Ovary (tissue), 9 donors: ENCODE results near the gene MICALL2. TPM values are rescaled to one million over a fixed set of nuclear protein-coding genes. Genes with fewer than 3 reads are reported as not detected.

Source experiments
- DNase-seq, 5 donors: peaks; one replicate each; pipeline ENCODE4 v3.0.0-alpha.2; 2019 to 2020
- H3K27ac ChIP-seq, 2 donors: fragments of 200-600 bp; one replicate each; pipeline versions ENCODE4 v1.5.1 to v1.8.0; 2019 to 2022
- H3K27me3 ChIP-seq: fragments of 200-600 bp; one replicate; pipeline ENCODE4 v1.8.0; 2022
- H3K36me3 ChIP-seq: fragments of 200-600 bp; sonication (generic); one replicate; pipeline ENCODE4 v1.5.1; 2019
- H3K4me1 ChIP-seq: one replicate; pipeline ENCODE4 v1.8.1; 2013; ENCODE audit warnings: mild to moderate bottlenecking, moderate library complexity; ENCODE audit not compliant: insufficient read depth
- H3K4me3 ChIP-seq: fragments of 200-600 bp; sonication (generic); one replicate; pipeline ENCODE4 v1.5.1; 2017
- H3K9me3 ChIP-seq, 2 donors: fragments of 200-600 bp in 1 of 2; sonication (generic) in 1 of 2; one replicate each; pipeline versions ENCODE4 v1.5.1 to v1.8.1; 2013 to 2019; ENCODE audit warnings: mild to moderate bottlenecking in 1 of 2, moderate library complexity in 1 of 2
- EP300 ChIP-seq: sonication (generic); formaldehyde crosslinking; IDR thresholded peaks from one replicate; pipeline ENCODE4 v1.6.1; 2017; ENCODE audit warnings: antibody characterized with exemption
- POLR2A ChIP-seq: fragments of 450-650 bp; IDR thresholded peaks from one replicate; pipeline ENCODE4 v1.6.1; 2017; ENCODE audit warnings: antibody characterized with exemption, mild to moderate bottlenecking, moderate library complexity
- WGBS, 3 donors: extraction: QIAGEN DNeasy Blood & Tissue Kit in 1 of 3; methylation state at CpG; one replicate each; pipeline versions ENCODE4 v1.1.5 to v1.1.7; 2013 to 2017; 5-methylcytosine and 5-hydroxymethylcytosine counted together
- intact Hi-C, 4 donors: fragments of 100-400 bp; cut with DNase I; formaldehyde crosslinking; loops; one replicate each; pipeline versions ENCODE4 v1.11.0 to v1.15.1; 2022 to 2023
- polyA plus RNA-seq, 2 donors: library from polyadenylated mRNA; stranded (reverse); fragments of 200-250 nt in 1 of 2; fragments of 350-450 nt in 1 of 2; fragmentation: Illumina TruSeq in 1 of 2; extraction: RNeasy Lipid Tissue Mini Kit (QIAGEN cat#74804) in 1 of 2; gene quantifications; one replicate each; pipeline ENCODE4 v1.2.3, GENCODE V29; 2013 to 2014
- total RNA-seq, 7 donors: library from RNA; depleted of rRNA in 2 of 7; stranded (reverse); fragments of >200 nt in 2 of 7; fragmentation: NEBNext Ultra II Directional in 3 of 7; extraction: Animal tissue kit (Norgen Biotek cat#: 25700) in 3 of 7; gene quantifications; one replicate each; pipeline versions ENCODE4 v1.1.0 to v1.2.4, GENCODE V29; 2016 to 2023
- TF ChIP-seq, protein P1 (sequence below), 3 donors: fragments of 450-650 bp in 2 of 3; fragments of 200-600 bp in 1 of 3; IDR thresholded peaks; one replicate each; pipeline versions ENCODE4 v1.5.1 to v1.8.0; 2016 to 2022; ENCODE audit warnings: antibody characterized with exemption in 3 of 3, mild to moderate bottlenecking in 1 of 3
- donor health status: DM: no; HTN: no; CAD: no; lungs with moderate emphysema.
- donor health status: DM: no; HTN: no; CAD: no.
- donor health status: Bipolar disorder and iron deficiency.
- donor health status: DM: yes; HTN: yes; CAD: no.
- donor health status: DM: no; HTN: no; CAD: no.
- donor health status: DM: yes; HTN: yes; CAD: no.

Gene MICALL2
- total and polyA plus RNA-seq, 9 donors: 0.95 to 13.4 (median 6.5) TPM

DNA sequence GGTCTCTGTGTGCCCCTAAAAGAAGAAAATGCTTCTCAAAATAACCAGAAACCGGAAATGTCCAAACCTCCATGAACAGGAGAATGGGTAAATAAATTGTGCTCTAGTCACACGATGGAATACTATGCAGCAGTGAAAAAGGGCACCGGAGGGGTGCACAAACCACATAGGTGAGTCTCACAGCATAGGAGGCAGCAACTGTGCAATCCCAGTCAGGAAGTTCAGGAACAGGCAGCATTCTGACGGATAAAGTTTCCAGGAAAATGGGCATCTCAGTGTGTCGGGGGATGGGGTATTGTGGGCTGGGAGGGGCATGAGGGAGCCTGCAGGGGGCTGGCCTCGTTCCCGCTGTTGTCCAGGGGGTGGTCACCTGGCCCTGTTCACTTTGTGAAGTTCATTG lies 63.1 kb downstream of the MICALL2 start:
- H3K27ac ChIP-seq: no peak overlapping the region
- TF ChIP-seq, protein P1, sequence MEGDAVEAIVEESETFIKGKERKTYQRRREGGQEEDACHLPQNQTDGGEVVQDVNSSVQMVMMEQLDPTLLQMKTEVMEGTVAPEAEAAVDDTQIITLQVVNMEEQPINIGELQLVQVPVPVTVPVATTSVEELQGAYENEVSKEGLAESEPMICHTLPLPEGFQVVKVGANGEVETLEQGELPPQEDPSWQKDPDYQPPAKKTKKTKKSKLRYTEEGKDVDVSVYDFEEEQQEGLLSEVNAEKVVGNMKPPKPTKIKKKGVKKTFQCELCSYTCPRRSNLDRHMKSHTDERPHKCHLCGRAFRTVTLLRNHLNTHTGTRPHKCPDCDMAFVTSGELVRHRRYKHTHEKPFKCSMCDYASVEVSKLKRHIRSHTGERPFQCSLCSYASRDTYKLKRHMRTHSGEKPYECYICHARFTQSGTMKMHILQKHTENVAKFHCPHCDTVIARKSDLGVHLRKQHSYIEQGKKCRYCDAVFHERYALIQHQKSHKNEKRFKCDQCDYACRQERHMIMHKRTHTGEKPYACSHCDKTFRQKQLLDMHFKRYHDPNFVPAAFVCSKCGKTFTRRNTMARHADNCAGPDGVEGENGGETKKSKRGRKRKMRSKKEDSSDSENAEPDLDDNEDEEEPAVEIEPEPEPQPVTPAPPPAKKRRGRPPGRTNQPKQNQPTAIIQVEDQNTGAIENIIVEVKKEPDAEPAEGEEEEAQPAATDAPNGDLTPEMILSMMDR (IDR thresholded peaks at IDR 0.05): no peak
- no peak for TF ChIP-seq POLR2A
- no peak for TF ChIP-seq EP300
- 66 to 73% (median 71%) methylated on average over 7 of the region's 7 CpGs for WGBS, 3 donors
- no peak overlapping the region for H3K4me3 ChIP-seq
- peaks cover 0 to 21% of the 10 kb centered on the region in 2 donors for H3K9me3 ChIP-seq
- no peaks in the 10 kb centered on the region for H3K4me1 ChIP-seq
- no peaks in the 10 kb centered on the region for H3K27me3 ChIP-seq
- intact Hi-C loops: no loop called here
- no peak for DNase-seq
- no peaks in the 10 kb centered on the region for H3K36me3 ChIP-seq

DNA sequence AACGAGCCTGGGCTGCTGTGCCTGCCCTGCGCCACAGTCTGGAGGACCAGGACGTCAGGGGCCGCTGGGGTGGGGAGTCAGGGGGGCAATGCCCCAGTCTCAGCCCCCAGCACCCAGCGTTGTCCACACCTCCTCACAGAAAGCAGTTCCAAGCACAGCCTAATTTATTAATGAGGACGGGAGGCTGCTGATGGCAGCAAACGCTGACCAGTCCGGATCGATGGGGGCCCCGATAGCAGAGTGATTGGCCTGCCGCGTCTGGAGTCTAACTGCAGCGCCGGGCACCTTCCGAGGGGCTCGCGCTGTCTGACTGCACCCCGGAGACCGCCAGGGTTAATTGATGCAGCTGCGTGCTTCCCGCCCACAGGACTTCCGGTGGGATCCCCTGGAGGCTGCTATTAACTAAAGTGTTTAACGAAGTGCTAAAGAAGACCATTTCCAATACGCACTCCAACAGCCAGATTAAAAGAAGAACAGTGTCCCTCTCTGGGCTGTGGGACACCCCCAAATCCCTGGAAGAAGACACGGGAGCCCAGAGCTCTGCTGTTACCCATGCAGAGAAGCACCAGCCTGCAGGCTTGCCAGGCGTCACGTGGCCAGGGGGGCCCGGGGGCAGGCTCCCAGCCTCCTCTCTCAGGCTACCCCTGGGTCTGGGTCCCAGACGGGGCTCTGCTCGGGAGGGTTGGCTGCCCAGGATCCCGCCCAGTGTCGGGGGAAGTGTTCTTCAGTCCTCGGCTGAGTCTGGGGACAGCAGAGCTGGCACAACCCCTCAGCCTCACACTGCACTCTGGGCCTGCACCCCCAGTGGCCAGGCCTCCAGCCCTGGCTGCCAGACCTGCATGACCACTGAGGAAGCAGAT lies 63.8 kb downstream of the MICALL2 start:
- 34 to 47% (median 40%) methylated on average over 29 to 33 of the region's 33 CpGs for WGBS, 3 donors
- Histone ChIP-seq H3K36me3 (no peaks in the 10 kb centered on the region), H3K9me3 (peaks cover 0 to 21% of the 10 kb centered on the region in 2 donors), H3K4me3 (no peak overlapping the region), H3K27ac (no peak overlapping the region), H3K4me1 (no peaks in the 10 kb centered on the region), H3K27me3 (no peaks in the 10 kb centered on the region)
- DNase-seq: no peak
- intact Hi-C loops: no loop called here
- no peak for TF ChIP-seq POLR2A
- TF ChIP-seq, protein P1 (IDR thresholded peaks at IDR 0.05): no peak
- no peak for TF ChIP-seq EP300

DNA sequence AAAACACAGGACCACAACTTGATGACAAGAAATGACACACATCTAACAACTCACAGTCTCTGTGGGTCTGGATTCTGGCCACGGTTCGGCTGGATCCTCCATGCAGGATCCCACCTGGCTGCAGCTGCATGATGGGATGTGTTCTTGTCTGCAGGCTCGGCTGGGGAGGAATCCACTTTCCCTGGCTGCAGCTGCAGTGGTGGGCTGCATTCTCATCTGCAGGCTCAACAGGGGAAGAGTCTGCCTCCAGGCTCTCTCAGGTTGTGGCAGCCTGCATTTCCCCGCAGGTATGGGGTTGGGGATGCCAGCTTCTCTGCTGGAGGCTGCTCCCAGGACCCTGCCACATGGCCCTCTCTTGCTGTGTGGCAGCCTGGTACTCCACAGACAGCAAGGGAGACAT lies 64.9 kb downstream of the MICALL2 start:
- WGBS, 3 donors: 72 to 81% (median 79%) methylated on average over 4 of the region's 4 CpGs
- intact Hi-C loops: no loop called here
- H3K9me3 ChIP-seq: peaks cover 0 to 21% of the 10 kb centered on the region in 2 donors
- H3K27ac ChIP-seq: no peak overlapping the region
- no peak for DNase-seq
- no peaks in the 10 kb centered on the region for H3K4me1 ChIP-seq
- H3K27me3 ChIP-seq: no peaks in the 10 kb centered on the region
- no peak for TF ChIP-seq EP300
- TF ChIP-seq, protein P1 (IDR thresholded peaks at IDR 0.05): no peak
- TF ChIP-seq POLR2A: no peak
- no peaks in the 10 kb centered on the region for H3K36me3 ChIP-seq
- H3K4me3 ChIP-seq: no peak overlapping the region

DNA sequence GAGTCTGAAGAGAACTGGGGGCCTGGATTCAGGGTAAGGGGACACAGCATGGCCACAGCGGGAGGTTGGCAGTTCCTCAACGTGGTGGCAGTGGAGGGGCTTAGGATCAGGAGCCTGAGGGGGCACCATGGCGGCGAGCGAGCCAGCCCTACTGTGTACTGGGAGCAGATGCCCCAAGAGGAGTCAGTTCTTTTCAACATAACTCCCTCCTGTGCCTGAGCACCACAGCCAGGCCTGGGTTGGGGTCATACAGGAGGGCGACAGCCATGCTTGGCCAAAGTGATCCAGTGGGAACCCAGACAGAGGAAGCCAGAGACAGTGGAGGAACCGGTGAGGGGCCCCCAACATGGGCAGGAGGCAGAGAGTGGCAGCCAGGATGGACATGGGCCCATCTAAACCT lies 65.8 kb downstream of the MICALL2 start:
- H3K27ac ChIP-seq: no peak overlapping the region
- 76 to 84% (median 83%) methylated on average over 7 of the region's 7 CpGs for WGBS, 3 donors
- intact Hi-C loops: no loop called here
- no peaks in the 10 kb centered on the region for H3K36me3 ChIP-seq
- peaks cover 0 to 21% of the 10 kb centered on the region in 2 donors for H3K9me3 ChIP-seq
- H3K27me3 ChIP-seq: no peaks in the 10 kb centered on the region
- DNase-seq: no peak
- TF ChIP-seq POLR2A: no peak
- TF ChIP-seq EP300: no peak
- TF ChIP-seq, protein P1 (IDR thresholded peaks at IDR 0.05): no peak
- no peaks in the 10 kb centered on the region for H3K4me1 ChIP-seq
- H3K4me3 ChIP-seq: no peak overlapping the region
